ENCODE data around the gene WIPF1.

- TF ChIP-seq CTCF (IDR thresholded peaks at IDR 0.05) (no peak), POLR2A (IDR thresholded peaks at IDR 0.05) (no peak), POLR2AphosphoS5 (IDR thresholded peaks at IDR 0.05) (peak; percentile 16)
Observed at GRCh38 chr2:174614261-174614660, 16.7 kb upstream of the WIPF1 start.
